Uterus (tissue), 4 donors: ENCODE measurements around the gene EFCAB14. TPM values are rescaled to one million over a fixed set of nuclear protein-coding genes. Genes with fewer than 3 reads are reported as not detected.

Source experiments
- DNase-seq, 2 donors: peaks; one replicate each; pipeline ENCODE4 v3.0.0-alpha.2; 2019 to 2020
- H3K27ac ChIP-seq, 2 donors: fragments of 200-600 bp; sonication (generic); 1 replicate in 1 of 2; 2 replicates in 1 of 2; pipeline ENCODE4 v1.5.1; 2016 to 2018
- H3K27me3 ChIP-seq, 2 donors: fragments of 200-600 bp; sonication (generic); one replicate each; pipeline ENCODE4 v1.5.1; 2018 to 2019; ENCODE audit warnings: control low read depth in 1 of 2
- H3K36me3 ChIP-seq, 2 donors: fragments of 200-600 bp; sonication (generic); one replicate each; pipeline ENCODE4 v1.5.1; 2019; ENCODE audit warnings: control low read depth in 1 of 2
- H3K4me1 ChIP-seq, 2 donors: fragments of 200-600 bp; sonication (generic); one replicate each; pipeline ENCODE4 v1.5.1; 2018 to 2019; ENCODE audit warnings: control low read depth in 1 of 2
- H3K4me3 ChIP-seq, 2 donors: fragments of 200-600 bp; sonication (generic); 1 replicate in 1 of 2; 2 replicates in 1 of 2; pipeline ENCODE4 v1.5.1; 2018 to 2019; ENCODE audit warnings: mild to moderate bottlenecking in 1 of 2
- H3K9me3 ChIP-seq, 2 donors: fragments of 200-600 bp; sonication (generic); one replicate each; pipeline ENCODE4 v1.5.1; 2019; ENCODE audit warnings: control low read depth in 1 of 2
- POLR2A ChIP-seq, 2 donors: fragments of 450-650 bp; IDR thresholded peaks; one replicate each; pipeline ENCODE4 v1.6.1; 2016; ENCODE audit warnings: antibody characterized with exemption in 2 of 2, mild to moderate bottlenecking in 1 of 2, moderate library complexity in 1 of 2
- intact Hi-C: fragments of 100-400 bp; cut with DNase I; formaldehyde crosslinking; loops from one replicate; pipeline ENCODE4 v1.15.1; 2023; ENCODE audit warnings: low total_unique reads
- total RNA-seq, 4 donors: library from RNA; depleted of rRNA in 3 of 4; stranded (reverse); fragments of >200 nt in 3 of 4; gene quantifications; one replicate each; pipeline versions ENCODE4 v1.1.0 to v1.2.4, GENCODE V29; 2014 to 2023
- TF ChIP-seq, protein P1 (sequence below), 4 experiments: fragments of 200-600 bp in 2 of 4; fragments of 450-650 bp in 2 of 4; sonication (generic) in 2 of 4; IDR thresholded peaks; one replicate each; pipeline ENCODE4 v1.5.1; 2016 to 2019; ENCODE audit warnings: antibody characterized with exemption in 4 of 4, mild to moderate bottlenecking in 2 of 4, moderate library complexity in 1 of 4
- donor health status: DM: yes; HTN: yes; CAD: no.

Gene EFCAB14
- total RNA-seq, 4 donors from 2014 or later = 63.5 to 188 (median 96.0) TPM

DNA sequence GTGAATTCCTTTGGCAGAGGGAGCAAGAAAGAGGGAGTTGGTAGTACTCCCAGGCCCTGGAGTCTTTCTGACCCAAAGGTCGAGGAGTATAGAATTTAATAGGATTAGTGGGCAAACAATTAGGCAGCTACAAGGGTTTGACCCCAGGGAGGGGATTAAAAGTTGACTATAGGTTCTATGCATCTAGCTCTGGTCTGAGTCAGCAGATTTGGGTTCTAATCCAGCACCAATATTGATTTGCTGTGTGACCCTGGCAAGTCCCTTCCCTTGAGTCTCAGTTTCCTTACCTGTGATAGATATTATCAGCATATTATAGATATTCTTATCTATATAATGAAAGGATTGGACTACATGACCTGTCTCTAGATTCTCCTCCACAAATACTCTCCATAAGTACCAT lies 35.1 kb upstream of the EFCAB14 start:
- Histone ChIP-seq H3K27ac (no peak overlapping the region), H3K27me3 (no peaks in the 10 kb centered on the region), H3K36me3 (no peaks in the 10 kb centered on the region), H3K4me1 (no peaks in the 10 kb centered on the region), H3K4me3 (no peak overlapping the region), H3K9me3 (no peaks in the 10 kb centered on the region)
- no peak for DNase-seq
- TF ChIP-seq, protein P1, sequence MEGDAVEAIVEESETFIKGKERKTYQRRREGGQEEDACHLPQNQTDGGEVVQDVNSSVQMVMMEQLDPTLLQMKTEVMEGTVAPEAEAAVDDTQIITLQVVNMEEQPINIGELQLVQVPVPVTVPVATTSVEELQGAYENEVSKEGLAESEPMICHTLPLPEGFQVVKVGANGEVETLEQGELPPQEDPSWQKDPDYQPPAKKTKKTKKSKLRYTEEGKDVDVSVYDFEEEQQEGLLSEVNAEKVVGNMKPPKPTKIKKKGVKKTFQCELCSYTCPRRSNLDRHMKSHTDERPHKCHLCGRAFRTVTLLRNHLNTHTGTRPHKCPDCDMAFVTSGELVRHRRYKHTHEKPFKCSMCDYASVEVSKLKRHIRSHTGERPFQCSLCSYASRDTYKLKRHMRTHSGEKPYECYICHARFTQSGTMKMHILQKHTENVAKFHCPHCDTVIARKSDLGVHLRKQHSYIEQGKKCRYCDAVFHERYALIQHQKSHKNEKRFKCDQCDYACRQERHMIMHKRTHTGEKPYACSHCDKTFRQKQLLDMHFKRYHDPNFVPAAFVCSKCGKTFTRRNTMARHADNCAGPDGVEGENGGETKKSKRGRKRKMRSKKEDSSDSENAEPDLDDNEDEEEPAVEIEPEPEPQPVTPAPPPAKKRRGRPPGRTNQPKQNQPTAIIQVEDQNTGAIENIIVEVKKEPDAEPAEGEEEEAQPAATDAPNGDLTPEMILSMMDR (IDR thresholded peaks at IDR 0.05) = no peak
- intact Hi-C loops = no loop called here

DNA sequence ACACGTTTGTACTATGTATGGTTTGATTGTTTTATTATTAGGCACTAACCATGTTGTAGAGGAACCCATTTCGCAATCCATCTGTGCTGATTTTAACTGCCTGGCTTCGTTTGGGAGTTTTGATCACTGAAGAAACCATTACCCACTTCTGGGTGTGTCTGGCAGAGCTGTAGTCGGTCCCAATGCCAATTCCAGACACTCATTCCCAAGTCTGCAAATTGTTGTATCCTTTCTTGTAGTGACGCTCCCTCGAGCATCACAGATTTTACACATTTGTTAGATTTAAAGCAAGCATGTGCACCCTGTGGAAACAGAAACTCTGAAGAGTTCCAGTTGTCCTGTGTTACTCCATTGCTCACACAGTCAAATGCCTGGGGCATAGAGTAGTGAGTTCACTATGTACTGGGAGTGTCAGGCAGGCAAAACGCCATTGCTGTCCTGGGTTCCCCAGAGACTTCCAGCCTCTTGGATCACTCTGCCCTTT lies 31.0 kb upstream of the EFCAB14 start:
- TF ChIP-seq, protein P1 (IDR thresholded peaks at IDR 0.05) = no peak
- no peak for TF ChIP-seq POLR2A (IDR thresholded peaks at IDR 0.05)
- Histone ChIP-seq H3K4me3 (no peak overlapping the region), H3K36me3 (no peaks in the 10 kb centered on the region), H3K27ac (no peak overlapping the region), H3K4me1 (no peaks in the 10 kb centered on the region), H3K27me3 (no peaks in the 10 kb centered on the region), H3K9me3 (no peaks in the 10 kb centered on the region)
- intact Hi-C loops = no loop called here
- no peak for DNase-seq

- intact Hi-C loops = no loop called here
- Histone ChIP-seq H3K9me3 (no peaks in the 10 kb centered on the region), H3K27ac (no peak overlapping the region)
Observed at GRCh38 chr1:46749404-46749803, 30.5 kb upstream of the EFCAB14 start.

DNA sequence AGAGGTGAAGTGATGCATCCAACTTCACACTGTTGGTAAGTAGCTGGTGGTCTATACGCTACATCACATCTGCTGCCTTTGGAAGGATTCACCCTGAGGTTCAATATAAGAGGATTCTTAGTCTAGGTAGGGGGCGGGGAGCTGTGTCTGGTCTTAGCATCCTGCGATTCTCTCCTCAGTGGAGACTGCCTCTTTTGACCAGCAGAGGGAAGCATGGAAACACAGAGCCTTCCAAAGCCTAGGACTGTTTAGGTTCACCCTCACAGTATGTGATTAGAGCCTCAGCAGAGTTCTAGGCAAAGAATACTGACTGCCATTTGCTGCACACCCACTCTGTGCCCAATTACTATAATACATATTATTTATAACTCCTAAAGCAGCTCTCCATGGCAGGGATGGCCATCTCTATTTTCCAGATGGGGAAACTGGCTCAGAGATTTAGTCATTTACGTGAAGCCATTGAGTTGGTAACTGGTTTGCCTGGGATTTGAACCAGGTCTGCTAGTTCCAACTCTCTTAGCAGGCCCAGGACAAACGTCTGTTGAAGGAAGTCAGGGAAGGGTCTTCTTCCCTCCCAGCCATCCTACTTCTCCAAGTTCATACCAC lies 28.9 kb upstream of the EFCAB14 start:
- H3K4me3 ChIP-seq = no peak overlapping the region
- intact Hi-C loops = no loop called here
- H3K4me1 ChIP-seq = no peaks in the 10 kb centered on the region
- no peaks in the 10 kb centered on the region for H3K27me3 ChIP-seq
- no peaks in the 10 kb centered on the region for H3K36me3 ChIP-seq
- peak in 1 of 2 donors; percentile 29 for DNase-seq
- H3K27ac ChIP-seq = no peak overlapping the region
- TF ChIP-seq, protein P1 (IDR thresholded peaks at IDR 0.05) = peak; percentile 32 to 70 (median 50)
- no peak for TF ChIP-seq POLR2A (IDR thresholded peaks at IDR 0.05)
- no peaks in the 10 kb centered on the region for H3K9me3 ChIP-seq

More at GRCh38 chr1:46749404-46749803, 30.5 kb upstream of the EFCAB14 start:
- no peaks in the 10 kb centered on the region for H3K36me3 ChIP-seq
- TF ChIP-seq POLR2A (IDR thresholded peaks at IDR 0.05) = no peak
- TF ChIP-seq, protein P1 (IDR thresholded peaks at IDR 0.05) = no peak
- no peaks in the 10 kb centered on the region for H3K4me1 ChIP-seq
- no peaks in the 10 kb centered on the region for H3K27me3 ChIP-seq
- H3K4me3 ChIP-seq = no peak overlapping the region
- DNase-seq = no peak

- intact Hi-C loops = no loop called here
- H3K36me3 ChIP-seq = no peaks in the 10 kb centered on the region
- DNase-seq = no peak
- no peaks in the 10 kb centered on the region for H3K4me1 ChIP-seq
- H3K9me3 ChIP-seq = no peaks in the 10 kb centered on the region
- H3K27ac ChIP-seq = no peak overlapping the region
- H3K27me3 ChIP-seq = no peaks in the 10 kb centered on the region
- TF ChIP-seq, protein P1 (IDR thresholded peaks at IDR 0.05) = no peak
- no peak for TF ChIP-seq POLR2A (IDR thresholded peaks at IDR 0.05)
- H3K4me3 ChIP-seq = no peak overlapping the region
Observed at GRCh38 chr1:46742069-46742468, 23.2 kb upstream of the EFCAB14 start.
